GM21381 (cell line): ENCODE data around the gene BMP4.

Source experiments
- ATAC-seq: cut with Tn5 transposase; IDR thresholded peaks from one replicate; pipeline ENCODE4 v1.9.1; 2021; ENCODE audit warnings: mild to moderate bottlenecking, moderate library complexity; ENCODE audit not compliant: unreplicated experiment

BMP4 gene

GRCh38 chr14:53947094-53947445, 9.6 kb downstream of the BMP4 start:
- ATAC-seq = no peak

GRCh38 chr14:53946404-53947093, 10.1 kb downstream of the BMP4 start:
- no peak for ATAC-seq

GRCh38 chr14:53946071-53946403, 10.6 kb downstream of the BMP4 start:
- ATAC-seq = no peak

- no peak for ATAC-seq
Observed at GRCh38 chr14:53943751-53944083, 12.9 kb downstream of the BMP4 start.

GRCh38 chr14:53942970-53943750, 13.5 kb downstream of the BMP4 start:
- no peak for ATAC-seq

- no peak for ATAC-seq
Observed at GRCh38 chr14:53938136-53938837, 18.3 kb downstream of the BMP4 start.

- ATAC-seq = no peak
Observed at GRCh38 chr14:53934778-53935414, 21.7 kb downstream of the BMP4 start.

GRCh38 chr14:53932966-53933365, 23.7 kb downstream of the BMP4 start:
- ATAC-seq = no peak

- no peak for ATAC-seq
Observed at GRCh38 chr14:53929871-53930715, 26.5 kb downstream of the BMP4 start.

- no peak for ATAC-seq
Observed at GRCh38 chr14:53927171-53927570, 29.5 kb downstream of the BMP4 start.

- no peak for ATAC-seq
Observed at GRCh38 chr14:53925201-53925766, 31.3 kb downstream of the BMP4 start.

GRCh38 chr14:53924753-53925152, 31.9 kb downstream of the BMP4 start:
- ATAC-seq = no peak

- no peak for ATAC-seq
Observed at GRCh38 chr14:53921027-53921426, 35.6 kb downstream of the BMP4 start.

- no peak for ATAC-seq
Observed at GRCh38 chr14:53916239-53916638, 40.4 kb downstream of the BMP4 start.

GRCh38 chr14:53915364-53916014, 41.1 kb downstream of the BMP4 start:
- no peak for ATAC-seq

GRCh38 chr14:53912021-53912420, 44.6 kb downstream of the BMP4 start:
- ATAC-seq = no peak

GRCh38 chr14:53908416-53908815, 48.2 kb downstream of the BMP4 start:
- ATAC-seq = no peak

- no peak for ATAC-seq
Observed at GRCh38 chr14:53902307-53902706, 54.3 kb downstream of the BMP4 start.

- no peak for ATAC-seq
Observed at GRCh38 chr14:53900499-53900898, 56.1 kb downstream of the BMP4 start.
